ENCODE results near the gene ARID5B. TPM values are rescaled to one million over a fixed set of nuclear protein-coding genes. Genes with fewer than 3 reads are reported as not detected.

The ARID5B gene
- 169 TPM for total RNA-seq
- 10 to 100 TPM; 58.1 to 67.2 (median 62.5) TPM for polyA plus RNA-seq

- Mint-ChIP-seq H3K4me1 (peaks cover 24 to 54% (median 44%) of the 10 kb centered on the region in 4 donors), H3K27me3 (peaks cover 6% of the 10 kb centered on the region), H3K4me3 (peak within 1 kb of the TSS; percentile 91 to 94 (median 92)), H3K27ac (peak within 1 kb of the TSS; percentile 93 to 97 (median 93)), H3K36me3 (no peaks in the 10 kb centered on the region), H3K9me3 (no peaks in the 10 kb centered on the region)
- no peaks in the 10 kb centered on the region for H3K27me3 ChIP-seq (ENCODE audit: control insufficient read depth, insufficient read depth, low read length)
- H3K4me3 ChIP-seq (ENCODE audit: low read depth, low read length): peak within 1 kb of the TSS; percentile 100
- peak within 1 kb of the TSS; percentile 95 for H3K27ac ChIP-seq (ENCODE audit: insufficient read depth, low read length, poor library complexity, severe bottlenecking)
- peak; percentile 38 to 85 (median 74) for DNase-seq
- H3K9me3 ChIP-seq (ENCODE audit: control insufficient read depth in 2 of 2, low read length in 2 of 2): no peaks in the 10 kb centered on the region
- ATAC-seq (ENCODE audit: low read depth in 2 of 2): peak in 1 of 2 donors; percentile 13
- H3K36me3 ChIP-seq (ENCODE audit: control insufficient read depth, insufficient read depth, low read length): no peaks in the 10 kb centered on the region
- H3K4me1 ChIP-seq (ENCODE audit: control insufficient read depth, insufficient read depth, low read length, poor library complexity, severe bottlenecking): peaks cover 62% of the 10 kb centered on the region
Measured at GRCh38 chr10:61900829-61901792, at the start of gene ARID5B. Gene ARID5B (plus strand): TSS chr10:61901699. CDS start chr10:61901710, 11 bp downstream.

- peaks cover under 1 to 3% (median 3%) of the 10 kb centered on the region in 4 donors for H3K4me1 Mint-ChIP-seq
Measured at GRCh38 chr10:61852261-61852660, 49.2 kb upstream of the ARID5B start.

GRCh38 chr10:61855771-61856170, 45.7 kb upstream of the ARID5B start:
- Histone ChIP-seq H3K4me1 (ENCODE audit: control insufficient read depth, insufficient read depth, low read length, poor library complexity, severe bottlenecking) (no peaks in the 10 kb centered on the region), H3K9me3 (ENCODE audit: control insufficient read depth in 2 of 2, low read length in 2 of 2) (no peaks in the 10 kb centered on the region), H3K27me3 (ENCODE audit: control insufficient read depth, insufficient read depth, low read length) (no peaks in the 10 kb centered on the region), H3K4me3 (ENCODE audit: low read depth, low read length) (no peak overlapping the region), H3K36me3 (ENCODE audit: control insufficient read depth, insufficient read depth, low read length) (no peaks in the 10 kb centered on the region), H3K27ac (ENCODE audit: insufficient read depth, low read length, poor library complexity, severe bottlenecking) (no peak overlapping the region)
- Mint-ChIP-seq H3K27me3 (peaks cover 5% of the 10 kb centered on the region), H3K4me3 (no peak overlapping the region), H3K27ac (no peak overlapping the region), H3K36me3 (peaks cover 3% of the 10 kb centered on the region), H3K9me3 (peaks cover 0 to 2% (median 0%) of the 10 kb centered on the region in 7 donors), H3K4me1 (peaks cover 0 to 4% (median 0%) of the 10 kb centered on the region in 4 donors)
- ATAC-seq (ENCODE audit: low read depth in 2 of 2) (no peak), DNase-seq (no peak)

More at GRCh38 chr10:61852261-61852660, 49.2 kb upstream of the ARID5B start:
- no peak for ATAC-seq (ENCODE audit: low read depth in 2 of 2)
- Histone ChIP-seq H3K36me3 (ENCODE audit: control insufficient read depth, insufficient read depth, low read length) (no peaks in the 10 kb centered on the region), H3K27me3 (ENCODE audit: control insufficient read depth, insufficient read depth, low read length) (no peaks in the 10 kb centered on the region), H3K4me1 (ENCODE audit: control insufficient read depth, insufficient read depth, low read length, poor library complexity, severe bottlenecking) (no peaks in the 10 kb centered on the region), H3K9me3 (ENCODE audit: control insufficient read depth in 2 of 2, low read length in 2 of 2) (no peaks in the 10 kb centered on the region), H3K4me3 (ENCODE audit: low read depth, low read length) (no peak overlapping the region), H3K27ac (ENCODE audit: insufficient read depth, low read length, poor library complexity, severe bottlenecking) (no peak overlapping the region)
- peaks cover 0 to 5% (median 0%) of the 10 kb centered on the region in 7 donors for H3K9me3 Mint-ChIP-seq
- H3K27me3 Mint-ChIP-seq: peaks cover 5% of the 10 kb centered on the region
- no peak for DNase-seq
- H3K36me3 Mint-ChIP-seq: peaks cover 3% of the 10 kb centered on the region
- no peak overlapping the region for H3K4me3 Mint-ChIP-seq
- no peak overlapping the region for H3K27ac Mint-ChIP-seq

- Histone ChIP-seq H3K4me3 (ENCODE audit: low read depth, low read length) (no peak overlapping the region), H3K9me3 (ENCODE audit: control insufficient read depth in 2 of 2, low read length in 2 of 2) (no peaks in the 10 kb centered on the region), H3K4me1 (ENCODE audit: control insufficient read depth, insufficient read depth, low read length, poor library complexity, severe bottlenecking) (no peaks in the 10 kb centered on the region), H3K36me3 (ENCODE audit: control insufficient read depth, insufficient read depth, low read length) (no peaks in the 10 kb centered on the region), H3K27ac (ENCODE audit: insufficient read depth, low read length, poor library complexity, severe bottlenecking) (no peak overlapping the region), H3K27me3 (ENCODE audit: control insufficient read depth, insufficient read depth, low read length) (no peaks in the 10 kb centered on the region)
- H3K4me3 Mint-ChIP-seq: no peak overlapping the region
- peaks cover 0 to 4% (median 0%) of the 10 kb centered on the region in 4 donors for H3K4me1 Mint-ChIP-seq
- H3K36me3 Mint-ChIP-seq: peaks cover 3% of the 10 kb centered on the region
- DNase-seq (no peak), ATAC-seq (ENCODE audit: low read depth in 2 of 2) (no peak)
- H3K27me3 Mint-ChIP-seq: no peaks in the 10 kb centered on the region
- no peak overlapping the region for H3K27ac Mint-ChIP-seq
- H3K9me3 Mint-ChIP-seq: peaks cover 0 to 2% (median 0%) of the 10 kb centered on the region in 7 donors
Measured at GRCh38 chr10:61857746-61858145, 43.8 kb upstream of the ARID5B start.

GRCh38 chr10:61859786-61860185, 41.7 kb upstream of the ARID5B start:
- Mint-ChIP-seq H3K4me3 (no peak overlapping the region), H3K36me3 (no peaks in the 10 kb centered on the region), H3K4me1 (peaks cover 0 to 4% (median 0%) of the 10 kb centered on the region in 4 donors), H3K27me3 (no peaks in the 10 kb centered on the region), H3K9me3 (peaks cover 0 to 2% (median 0%) of the 10 kb centered on the region in 7 donors), H3K27ac (no peak overlapping the region)
- no peaks in the 10 kb centered on the region for H3K4me1 ChIP-seq (ENCODE audit: control insufficient read depth, insufficient read depth, low read length, poor library complexity, severe bottlenecking)
- H3K36me3 ChIP-seq (ENCODE audit: control insufficient read depth, insufficient read depth, low read length): no peaks in the 10 kb centered on the region
- DNase-seq (no peak), ATAC-seq (ENCODE audit: low read depth in 2 of 2) (no peak)
- H3K27ac ChIP-seq (ENCODE audit: insufficient read depth, low read length, poor library complexity, severe bottlenecking): no peak overlapping the region
- no peaks in the 10 kb centered on the region for H3K9me3 ChIP-seq (ENCODE audit: control insufficient read depth in 2 of 2, low read length in 2 of 2)
- H3K27me3 ChIP-seq (ENCODE audit: control insufficient read depth, insufficient read depth, low read length): no peaks in the 10 kb centered on the region
- no peak overlapping the region for H3K4me3 ChIP-seq (ENCODE audit: low read depth, low read length)

GRCh38 chr10:61860964-61861758, 40.3 kb upstream of the ARID5B start:
- H3K27ac Mint-ChIP-seq: peak overlapping the region in 1 of 3 donors; percentile 67
- Histone ChIP-seq H3K4me3 (ENCODE audit: low read depth, low read length) (no peak overlapping the region), H3K4me1 (ENCODE audit: control insufficient read depth, insufficient read depth, low read length, poor library complexity, severe bottlenecking) (no peaks in the 10 kb centered on the region), H3K27ac (ENCODE audit: insufficient read depth, low read length, poor library complexity, severe bottlenecking) (no peak overlapping the region), H3K9me3 (ENCODE audit: control insufficient read depth in 2 of 2, low read length in 2 of 2) (no peaks in the 10 kb centered on the region), H3K36me3 (ENCODE audit: control insufficient read depth, insufficient read depth, low read length) (no peaks in the 10 kb centered on the region), H3K27me3 (ENCODE audit: control insufficient read depth, insufficient read depth, low read length) (no peaks in the 10 kb centered on the region)
- no peak for ATAC-seq (ENCODE audit: low read depth in 2 of 2)
- no peaks in the 10 kb centered on the region for H3K36me3 Mint-ChIP-seq
- peaks cover 0 to 4% (median 0%) of the 10 kb centered on the region in 4 donors for H3K4me1 Mint-ChIP-seq
- no peaks in the 10 kb centered on the region for H3K27me3 Mint-ChIP-seq
- DNase-seq: no peak
- no peaks in the 10 kb centered on the region for H3K9me3 Mint-ChIP-seq
- H3K4me3 Mint-ChIP-seq: no peak overlapping the region

GRCh38 chr10:61863981-61864380, 37.5 kb upstream of the ARID5B start:
- H3K4me3 ChIP-seq (ENCODE audit: low read depth, low read length): no peak overlapping the region
- no peaks in the 10 kb centered on the region for H3K27me3 ChIP-seq (ENCODE audit: control insufficient read depth, insufficient read depth, low read length)
- H3K4me1 ChIP-seq (ENCODE audit: control insufficient read depth, insufficient read depth, low read length, poor library complexity, severe bottlenecking): no peaks in the 10 kb centered on the region
- no peak for ATAC-seq (ENCODE audit: low read depth in 2 of 2)
- Mint-ChIP-seq H3K27me3 (no peaks in the 10 kb centered on the region), H3K4me1 (peaks cover 2 to 8% (median 6%) of the 10 kb centered on the region in 4 donors), H3K4me3 (no peak overlapping the region), H3K27ac (no peak overlapping the region), H3K9me3 (no peaks in the 10 kb centered on the region), H3K36me3 (no peaks in the 10 kb centered on the region)
- H3K36me3 ChIP-seq (ENCODE audit: control insufficient read depth, insufficient read depth, low read length): no peaks in the 10 kb centered on the region
- no peaks in the 10 kb centered on the region for H3K9me3 ChIP-seq (ENCODE audit: control insufficient read depth in 2 of 2, low read length in 2 of 2)
- H3K27ac ChIP-seq (ENCODE audit: insufficient read depth, low read length, poor library complexity, severe bottlenecking): no peak overlapping the region
- no peak for DNase-seq
